Measurements from ENCODE around the gene MAP4K4. TPM values are rescaled to one million over a fixed set of nuclear protein-coding genes. Genes with fewer than 3 reads are reported as not detected.
"Not testable (repeated sequence)": the region's sequence is repeated elsewhere in the genome, so short reads cannot be mapped to it uniquely, and the experiment has no call there.

Gene MAP4K4
- total and polyA plus RNA-seq, 2 donors, result 22.4 to 30.9 TPM

DNA sequence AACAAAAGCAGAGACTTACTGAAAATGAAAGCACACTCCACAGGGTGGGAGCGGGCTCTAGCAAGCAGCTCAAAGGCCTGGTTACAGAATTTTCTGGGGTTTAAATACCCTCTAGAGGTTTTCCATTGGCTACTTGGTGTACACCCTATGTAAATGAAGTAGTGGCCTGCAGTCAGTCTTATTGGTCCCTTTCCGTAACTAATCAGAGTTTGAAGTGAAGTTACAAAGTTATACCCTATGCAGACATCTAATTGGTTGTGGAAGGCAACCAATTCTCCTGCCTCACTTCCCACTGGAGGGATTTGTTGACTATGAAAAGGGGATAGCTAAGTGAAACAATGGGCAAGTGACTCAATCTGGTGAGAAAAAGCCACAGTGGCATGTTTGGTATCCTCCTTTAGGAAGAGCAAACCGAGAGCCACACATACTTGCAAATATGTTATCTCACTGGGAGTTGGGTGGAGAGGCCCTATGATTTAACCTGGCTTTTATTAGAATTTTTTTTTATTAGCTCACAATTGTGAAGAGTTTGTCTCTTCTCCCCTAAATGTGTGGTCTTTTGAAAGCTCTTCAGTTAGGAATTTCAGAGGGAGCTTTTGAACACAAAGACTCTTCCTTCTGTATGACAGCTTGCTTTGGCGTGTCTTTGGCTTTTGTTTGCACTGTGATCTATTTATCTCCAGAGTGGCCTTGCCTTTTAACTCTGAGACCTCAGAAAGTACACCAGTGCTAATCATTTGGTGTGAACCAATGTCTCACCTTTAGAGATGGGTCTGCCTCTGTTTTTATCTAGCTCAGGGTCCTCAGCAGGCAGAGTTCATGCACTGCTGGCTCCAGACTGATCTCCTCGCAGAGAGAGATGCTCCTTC, 69.6 kb downstream of the MAP4K4 start:
- Histone ChIP-seq H3K27me3 (ENCODE audit: control insufficient read depth in 2 of 2, insufficient read depth in 1 of 2, low read length in 1 of 2) (no peaks in the 10 kb centered on the region), H3K27ac (ENCODE audit: low read depth in 1 of 2, low read length in 1 of 2) (no peak overlapping the region), H3K36me3 (ENCODE audit: control insufficient read depth in 2 of 2, insufficient read depth in 2 of 2, low read length in 1 of 2) (no peaks in the 10 kb centered on the region), H3K4me1 (ENCODE audit: control insufficient read depth in 2 of 2, insufficient read depth in 2 of 2, low read length in 2 of 2) (peaks cover 28 to 33% of the 10 kb centered on the region in 2 donors), H3K4me3 (ENCODE audit: low read length in 2 of 2) (no peak overlapping the region), H3K9me3 (ENCODE audit: control insufficient read depth in 2 of 2, insufficient read depth in 1 of 2, low read length in 1 of 2) (no peaks in the 10 kb centered on the region)
- DNase-seq (ENCODE audit: low read depth in 6 of 9, low spot score in 9 of 9), result no peak
- 90% methylated on average over 5 of the region's 5 CpGs for WGBS

DNA sequence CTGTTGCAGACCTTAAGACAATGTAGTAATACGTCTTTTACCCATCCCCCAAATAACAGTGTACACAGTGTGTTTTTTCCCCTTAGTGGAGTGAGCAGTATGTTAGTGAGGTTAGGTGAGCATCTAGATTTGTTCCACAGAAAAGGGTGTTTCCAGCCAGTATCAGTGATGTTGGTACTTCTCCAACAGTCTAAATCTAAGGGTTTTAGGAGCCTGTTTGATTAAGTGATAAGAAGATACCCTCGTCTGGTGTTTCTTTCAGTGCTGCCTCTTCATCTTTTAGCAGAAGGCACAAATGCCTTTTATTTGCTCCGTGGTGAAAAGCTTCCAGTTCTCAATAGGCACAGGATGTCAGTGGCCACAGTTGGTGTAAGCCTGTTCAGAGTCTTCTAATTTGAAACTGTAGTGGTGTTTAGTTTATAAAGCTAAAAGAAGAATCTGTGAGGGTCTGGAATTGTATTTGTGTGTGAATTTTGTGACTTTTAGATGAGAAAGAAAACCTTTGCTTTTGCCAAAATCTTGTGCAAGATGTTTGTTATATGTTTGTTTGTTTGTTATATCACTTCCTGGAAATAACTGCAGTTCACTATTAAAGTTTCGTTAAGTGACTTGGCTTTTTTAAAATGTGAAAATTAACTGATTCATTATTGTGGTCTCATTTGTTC, 71.2 kb downstream of the MAP4K4 start:
- H3K27me3 ChIP-seq (ENCODE audit: control insufficient read depth in 2 of 2, insufficient read depth in 1 of 2, low read length in 1 of 2), result no peaks in the 10 kb centered on the region
- 39% methylated on average over 4 of the region's 4 CpGs for WGBS
- H3K36me3 ChIP-seq (ENCODE audit: control insufficient read depth in 2 of 2, insufficient read depth in 2 of 2, low read length in 1 of 2), result no peaks in the 10 kb centered on the region
- no peaks in the 10 kb centered on the region for H3K9me3 ChIP-seq (ENCODE audit: control insufficient read depth in 2 of 2, insufficient read depth in 1 of 2, low read length in 1 of 2)
- no peak overlapping the region for H3K4me3 ChIP-seq (ENCODE audit: low read length in 2 of 2)
- DNase-seq (ENCODE audit: low read depth in 6 of 9, low spot score in 9 of 9), result peak in 3 of 9 donors; percentile 26 to 64 (median 29)
- peaks cover 36 to 41% of the 10 kb centered on the region in 2 donors for H3K4me1 ChIP-seq (ENCODE audit: control insufficient read depth in 2 of 2, insufficient read depth in 2 of 2, low read length in 2 of 2)
- no peak overlapping the region for H3K27ac ChIP-seq (ENCODE audit: low read depth in 1 of 2, low read length in 1 of 2)

DNA sequence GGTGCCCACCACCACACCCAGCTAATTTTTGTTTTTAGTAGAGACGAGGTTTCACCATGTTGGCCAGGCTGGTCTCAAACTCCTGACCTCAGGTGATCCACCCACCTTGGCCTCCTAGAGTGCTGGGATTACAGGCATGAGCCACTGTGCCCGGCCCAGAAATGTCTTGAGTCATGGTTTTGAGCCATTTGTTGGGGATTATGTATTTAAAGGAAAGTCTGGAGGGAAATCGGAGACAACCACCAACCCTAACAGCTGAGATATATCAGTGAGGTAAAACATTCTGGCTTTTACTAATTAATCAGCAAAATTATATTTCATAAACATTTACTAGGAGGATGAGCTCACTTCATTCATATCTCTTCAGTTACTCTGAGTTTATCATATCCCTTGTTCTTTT, 72.2 kb downstream of the MAP4K4 start:
- 98% methylated on average over 3 of the region's 3 CpGs for WGBS
- not testable (repeated sequence) for DNase-seq (ENCODE audit: low read depth in 6 of 9, low spot score in 9 of 9); H3K27ac ChIP-seq (ENCODE audit: low read depth in 1 of 2, low read length in 1 of 2); H3K36me3 ChIP-seq (ENCODE audit: control insufficient read depth in 2 of 2, insufficient read depth in 2 of 2, low read length in 1 of 2); H3K9me3 ChIP-seq (ENCODE audit: control insufficient read depth in 2 of 2, insufficient read depth in 1 of 2, low read length in 1 of 2); H3K27me3 ChIP-seq (ENCODE audit: control insufficient read depth in 2 of 2, insufficient read depth in 1 of 2, low read length in 1 of 2); H3K4me3 ChIP-seq (ENCODE audit: low read length in 2 of 2)
- peaks cover 36 to 43% of the 10 kb centered on the region in 2 donors for H3K4me1 ChIP-seq (ENCODE audit: control insufficient read depth in 2 of 2, insufficient read depth in 2 of 2, low read length in 2 of 2)

DNA sequence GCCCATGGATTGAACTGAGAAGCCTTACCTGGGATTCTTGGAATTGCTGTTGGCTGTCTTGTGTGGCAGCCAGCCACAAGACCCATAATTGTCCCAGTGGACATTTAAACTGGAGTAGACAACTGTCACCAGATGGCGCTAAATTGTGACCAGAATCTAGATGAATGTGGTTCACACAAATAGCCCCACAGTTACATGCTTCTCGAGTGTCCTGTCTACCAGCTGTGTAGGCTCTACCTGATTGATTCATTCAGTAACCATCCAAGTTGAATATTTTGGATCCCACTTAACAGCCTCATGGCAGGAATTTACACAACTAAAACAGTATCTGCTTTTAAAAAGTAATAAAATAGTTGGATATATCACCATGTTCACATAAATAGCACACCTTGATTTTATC, 73.2 kb downstream of the MAP4K4 start:
- H3K27ac ChIP-seq (ENCODE audit: low read depth in 1 of 2, low read length in 1 of 2), result peak overlapping the region in 1 of 2 donors; percentile 3

DNA sequence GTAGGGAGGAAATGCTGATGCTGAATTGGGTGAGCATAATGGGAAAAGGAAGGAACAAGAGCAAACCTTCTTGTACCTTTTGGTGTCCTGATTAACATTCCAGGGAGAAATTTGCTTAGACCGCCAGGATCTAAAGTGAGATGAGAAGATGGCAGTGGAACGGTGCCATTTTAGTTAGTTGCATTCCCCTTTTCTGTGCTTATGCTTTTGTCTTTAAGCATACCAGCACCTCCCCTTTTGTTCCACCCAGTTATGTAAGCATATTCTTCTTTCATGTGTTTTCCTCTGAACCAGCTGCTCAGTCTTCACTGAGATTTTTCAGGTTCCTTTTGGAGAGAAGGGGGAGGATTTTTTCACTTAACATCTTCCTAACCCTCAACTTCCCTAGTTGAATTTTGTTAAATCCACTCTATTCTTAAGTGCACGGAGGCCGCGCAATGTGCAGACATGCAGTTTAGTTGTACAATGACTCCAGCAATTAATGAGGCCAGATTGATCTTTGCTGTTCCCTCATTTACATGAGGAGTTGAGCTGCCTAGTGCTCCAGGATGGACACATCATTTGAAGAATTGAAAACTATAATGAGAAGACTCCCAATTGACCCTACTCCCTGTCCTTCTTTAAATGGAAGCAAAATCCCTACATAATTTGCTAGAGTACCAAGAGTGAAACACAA, 73.9 kb downstream of the MAP4K4 start:
- H3K27me3 ChIP-seq (ENCODE audit: control insufficient read depth in 2 of 2, insufficient read depth in 1 of 2, low read length in 1 of 2), result no peaks in the 10 kb centered on the region
- 90% methylated on average over 5 of the region's 5 CpGs for WGBS
- peaks cover 33 to 51% of the 10 kb centered on the region in 2 donors for H3K4me1 ChIP-seq (ENCODE audit: control insufficient read depth in 2 of 2, insufficient read depth in 2 of 2, low read length in 2 of 2)
- peak in 4 of 9 donors; percentile 9 to 67 (median 26) for DNase-seq (ENCODE audit: low read depth in 6 of 9, low spot score in 9 of 9)
- no peak overlapping the region for H3K27ac ChIP-seq (ENCODE audit: low read depth in 1 of 2, low read length in 1 of 2)
- no peaks in the 10 kb centered on the region for H3K9me3 ChIP-seq (ENCODE audit: control insufficient read depth in 2 of 2, insufficient read depth in 1 of 2, low read length in 1 of 2)
- H3K4me3 ChIP-seq (ENCODE audit: low read length in 2 of 2), result no peak overlapping the region
- no peaks in the 10 kb centered on the region for H3K36me3 ChIP-seq (ENCODE audit: control insufficient read depth in 2 of 2, insufficient read depth in 2 of 2, low read length in 1 of 2)

More for the DNA sequence above, 73.2 kb downstream of the MAP4K4 start:
- H3K36me3 ChIP-seq (ENCODE audit: control insufficient read depth in 2 of 2, insufficient read depth in 2 of 2, low read length in 1 of 2), result no peaks in the 10 kb centered on the region
- no peak overlapping the region for H3K4me3 ChIP-seq (ENCODE audit: low read length in 2 of 2)
- DNase-seq (ENCODE audit: low read depth in 6 of 9, low spot score in 9 of 9), result peak in 1 of 9 donors; percentile 40
- peaks cover 36 to 53% of the 10 kb centered on the region in 2 donors for H3K4me1 ChIP-seq (ENCODE audit: control insufficient read depth in 2 of 2, insufficient read depth in 2 of 2, low read length in 2 of 2)
- WGBS, result 84% methylated on average over 2 of the region's 2 CpGs
- H3K27me3 ChIP-seq (ENCODE audit: control insufficient read depth in 2 of 2, insufficient read depth in 1 of 2, low read length in 1 of 2), result no peaks in the 10 kb centered on the region
- no peaks in the 10 kb centered on the region for H3K9me3 ChIP-seq (ENCODE audit: control insufficient read depth in 2 of 2, insufficient read depth in 1 of 2, low read length in 1 of 2)

DNA sequence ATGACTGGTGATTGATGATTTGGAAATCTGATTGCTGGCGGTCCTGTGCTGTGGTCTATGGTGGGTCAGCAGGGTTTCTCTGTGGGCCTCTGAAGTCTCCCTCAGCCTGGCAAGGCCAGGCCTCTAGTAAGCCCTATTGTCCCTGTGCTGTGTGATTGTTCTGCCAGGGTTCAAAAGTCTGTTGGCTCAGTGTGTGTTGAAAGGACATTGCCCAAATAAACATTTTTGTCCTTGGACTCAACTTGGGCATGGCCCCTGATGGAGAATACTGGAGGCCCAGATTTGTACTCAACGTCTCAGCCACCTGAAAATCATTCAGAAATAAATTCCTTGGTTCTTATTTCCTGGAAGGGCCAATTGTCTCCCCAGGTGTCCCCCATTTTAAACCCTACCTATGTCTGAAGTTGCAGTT, 74.4 kb downstream of the MAP4K4 start:
- DNase-seq (ENCODE audit: low read depth in 6 of 9, low spot score in 9 of 9), result no peak
- Histone ChIP-seq H3K27ac (ENCODE audit: low read depth in 1 of 2, low read length in 1 of 2) (no peak overlapping the region), H3K9me3 (ENCODE audit: control insufficient read depth in 2 of 2, insufficient read depth in 1 of 2, low read length in 1 of 2) (no peaks in the 10 kb centered on the region), H3K27me3 (ENCODE audit: control insufficient read depth in 2 of 2, insufficient read depth in 1 of 2, low read length in 1 of 2) (no peaks in the 10 kb centered on the region), H3K4me1 (ENCODE audit: control insufficient read depth in 2 of 2, insufficient read depth in 2 of 2, low read length in 2 of 2) (peaks cover 33 to 47% of the 10 kb centered on the region in 2 donors), H3K36me3 (ENCODE audit: control insufficient read depth in 2 of 2, insufficient read depth in 2 of 2, low read length in 1 of 2) (no peaks in the 10 kb centered on the region), H3K4me3 (ENCODE audit: low read length in 2 of 2) (no peak overlapping the region)
- WGBS, result 75% methylated on average over 2 of the region's 2 CpGs

DNA sequence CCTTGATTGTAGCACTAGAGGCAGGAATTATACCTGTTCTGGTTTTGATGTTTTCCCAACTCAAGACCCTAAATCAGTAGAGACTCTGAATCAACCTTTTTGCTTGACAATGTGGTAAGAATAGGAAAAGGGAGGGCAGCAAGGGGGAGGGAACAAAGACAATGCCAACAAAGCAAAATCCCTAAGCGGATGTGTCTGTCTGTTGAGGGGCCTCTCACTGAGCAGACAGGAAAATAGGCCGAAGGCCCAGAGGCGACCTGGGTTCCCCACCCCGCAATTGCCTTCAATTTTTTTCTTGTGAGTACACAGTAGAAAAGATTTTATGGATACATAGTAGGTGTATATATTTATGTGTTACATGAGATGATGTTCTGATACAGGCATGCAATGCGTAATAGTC, 75.6 kb downstream of the MAP4K4 start:
- Histone ChIP-seq H3K4me3 (ENCODE audit: low read length in 2 of 2) (no peak overlapping the region), H3K4me1 (ENCODE audit: control insufficient read depth in 2 of 2, insufficient read depth in 2 of 2, low read length in 2 of 2) (peaks cover 29 to 45% of the 10 kb centered on the region in 2 donors), H3K36me3 (ENCODE audit: control insufficient read depth in 2 of 2, insufficient read depth in 2 of 2, low read length in 1 of 2) (no peaks in the 10 kb centered on the region), H3K27me3 (ENCODE audit: control insufficient read depth in 2 of 2, insufficient read depth in 1 of 2, low read length in 1 of 2) (no peaks in the 10 kb centered on the region), H3K9me3 (ENCODE audit: control insufficient read depth in 2 of 2, insufficient read depth in 1 of 2, low read length in 1 of 2) (no peaks in the 10 kb centered on the region), H3K27ac (ENCODE audit: low read depth in 1 of 2, low read length in 1 of 2) (no peak overlapping the region)
- DNase-seq (ENCODE audit: low read depth in 6 of 9, low spot score in 9 of 9), result peak in 4 of 9 donors; percentile 37 to 68 (median 38)
- WGBS, result 28% methylated on average over 5 of the region's 5 CpGs

DNA sequence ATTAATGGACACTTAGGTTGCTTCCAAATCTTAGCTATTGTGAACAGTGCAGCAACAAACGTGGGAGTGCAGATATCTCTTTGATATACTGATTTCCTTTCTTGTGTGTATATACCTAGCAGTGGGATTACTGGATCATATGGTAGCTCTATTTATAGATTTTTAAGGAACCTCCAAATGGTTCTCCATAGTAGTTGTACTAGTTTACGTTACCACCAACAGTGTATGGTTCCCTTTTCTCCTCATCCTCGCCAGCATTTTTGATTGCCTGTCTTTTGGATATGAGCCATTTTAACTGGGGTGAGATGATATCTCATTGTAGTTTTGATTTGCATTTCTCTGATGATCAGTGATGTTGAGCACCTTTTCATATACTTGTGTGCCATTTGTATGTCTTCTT, 76.5 kb downstream of the MAP4K4 start:
- H3K36me3 ChIP-seq (ENCODE audit: control insufficient read depth in 2 of 2, insufficient read depth in 2 of 2, low read length in 1 of 2); DNase-seq (ENCODE audit: low read depth in 6 of 9, low spot score in 9 of 9); H3K9me3 ChIP-seq (ENCODE audit: control insufficient read depth in 2 of 2, insufficient read depth in 1 of 2, low read length in 1 of 2); H3K4me3 ChIP-seq (ENCODE audit: low read length in 2 of 2); H3K27me3 ChIP-seq (ENCODE audit: control insufficient read depth in 2 of 2, insufficient read depth in 1 of 2, low read length in 1 of 2); H3K27ac ChIP-seq (ENCODE audit: low read depth in 1 of 2, low read length in 1 of 2): not testable (repeated sequence)
- 74% methylated on average over 3 of the region's 3 CpGs for WGBS
- H3K4me1 ChIP-seq (ENCODE audit: control insufficient read depth in 2 of 2, insufficient read depth in 2 of 2, low read length in 2 of 2), result peaks cover 25 to 42% of the 10 kb centered on the region in 2 donors

DNA sequence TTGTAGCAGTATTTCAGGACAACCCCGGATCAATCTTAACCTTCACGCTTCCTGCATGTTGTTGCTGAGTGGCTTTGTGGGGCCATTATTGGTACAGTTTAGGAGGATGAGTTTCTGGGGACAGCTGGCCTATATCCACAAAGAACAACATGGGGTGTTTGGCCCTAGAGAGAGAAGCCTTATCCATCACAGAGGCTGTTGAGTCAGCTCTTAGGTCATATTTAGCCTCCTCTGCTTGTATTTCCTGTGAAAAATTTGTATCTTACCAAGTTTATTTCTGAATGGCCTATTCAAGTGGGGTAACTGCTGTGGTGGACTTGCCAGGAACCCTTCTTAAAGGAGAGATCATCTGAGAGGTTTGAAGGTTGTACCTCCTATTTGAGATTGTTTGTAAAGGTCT, 77.6 kb downstream of the MAP4K4 start:
- Histone ChIP-seq H3K4me3 (ENCODE audit: low read length in 2 of 2) (no peak overlapping the region), H3K36me3 (ENCODE audit: control insufficient read depth in 2 of 2, insufficient read depth in 2 of 2, low read length in 1 of 2) (no peaks in the 10 kb centered on the region), H3K27ac (ENCODE audit: low read depth in 1 of 2, low read length in 1 of 2) (no peak overlapping the region), H3K9me3 (ENCODE audit: control insufficient read depth in 2 of 2, insufficient read depth in 1 of 2, low read length in 1 of 2) (no peaks in the 10 kb centered on the region), H3K27me3 (ENCODE audit: control insufficient read depth in 2 of 2, insufficient read depth in 1 of 2, low read length in 1 of 2) (no peaks in the 10 kb centered on the region), H3K4me1 (ENCODE audit: control insufficient read depth in 2 of 2, insufficient read depth in 2 of 2, low read length in 2 of 2) (peaks cover 25 to 42% of the 10 kb centered on the region in 2 donors)
- no peak for DNase-seq (ENCODE audit: low read depth in 6 of 9, low spot score in 9 of 9)
- 92% methylated on average over 2 of the region's 2 CpGs for WGBS
